HAP-1 (cell line): Measurements from ENCODE around the gene PGC.
A peak's percentile ranks its signal among the peaks of the same experiment; 100 is the strongest.

Experiments
- DNase-seq, 2 experiments: peaks; one replicate each; pipeline ENCODE4 v3.0.0-alpha.2; 2016 to 2020; ENCODE audit warnings: low spot score in 2 of 2
- H3K27me3 ChIP-seq: fragments of 250-450 bp; sonication (Bioruptor Pico); 2 replicates; pipeline ENCODE4 v1.5.1; 2020; ENCODE audit warnings: low read depth, mild to moderate bottlenecking, moderate library complexity
- H3K36me3 ChIP-seq: fragments of 250-450 bp; sonication (Bioruptor Pico); replicated peaks from 2 replicates; pipeline ENCODE4 v1.5.1; 2020; ENCODE audit warnings: mild to moderate bottlenecking
- H3K4me1 ChIP-seq: fragments of 250-450 bp; sonication (Bioruptor Pico); 2 replicates; pipeline ENCODE4 v1.5.1; 2020; ENCODE audit warnings: mild to moderate bottlenecking
- H3K4me3 ChIP-seq: fragments of 250-450 bp; sonication (Bioruptor Pico); 2 replicates; pipeline ENCODE4 v1.5.1; 2020; ENCODE audit warnings: mild to moderate bottlenecking, moderate library complexity
- H3K9me3 ChIP-seq: fragments of 250-450 bp; sonication (Bioruptor Pico); 2 replicates; pipeline ENCODE4 v1.5.1; 2020; ENCODE audit warnings: mild to moderate bottlenecking, moderate library complexity
- in situ Hi-C: fragments of 300-500 bp; cut with MboI; formaldehyde crosslinking; loops from 3 replicates; pipeline ENCODE4 v1.14.3; 2020; ENCODE audit warnings: low sequenced_read_pairs, inconsistent platforms, mixed read lengths

Gene PGC

GRCh38 chr6:41748102-41748477, 893 bp upstream of the PGC start:
- Histone ChIP-seq H3K27me3 (no peaks in the 10 kb centered on the region; the same call in 1 of the 2 replicates), H3K4me3 (no peak overlapping the region), H3K9me3 (no peaks in the 10 kb centered on the region), H3K36me3 (no peaks in the 10 kb centered on the region), H3K4me1 (no peaks in the 10 kb centered on the region)
- DNase-seq, result no peak
- in situ Hi-C loops, result no loop called here

- Histone ChIP-seq H3K9me3 (no peaks in the 10 kb centered on the region), H3K4me3 (no peak overlapping the region), H3K4me1 (no peaks in the 10 kb centered on the region), H3K36me3 (no peaks in the 10 kb centered on the region), H3K27me3 (no peaks in the 10 kb centered on the region)
- DNase-seq, result no peak
- in situ Hi-C loops, result no loop called here
Measured at GRCh38 chr6:41746107-41746506, 1.1 kb downstream of the PGC start.

- no peaks in the 10 kb centered on the region for H3K36me3 ChIP-seq
- H3K27me3 ChIP-seq, result no peaks in the 10 kb centered on the region
- no peak for DNase-seq
- in situ Hi-C loops, result no loop called here
- no peak overlapping the region for H3K4me3 ChIP-seq
- no peaks in the 10 kb centered on the region for H3K4me1 ChIP-seq
- no peaks in the 10 kb centered on the region for H3K9me3 ChIP-seq
Measured at GRCh38 chr6:41744236-41744787, 2.9 kb downstream of the PGC start.

GRCh38 chr6:41743406-41744235, 3.6 kb downstream of the PGC start:
- Histone ChIP-seq H3K4me1 (no peaks in the 10 kb centered on the region), H3K9me3 (no peaks in the 10 kb centered on the region), H3K36me3 (no peaks in the 10 kb centered on the region), H3K4me3 (no peak overlapping the region), H3K27me3 (no peaks in the 10 kb centered on the region)
- in situ Hi-C loops, result no loop called here
- DNase-seq, result no peak

GRCh38 chr6:41741625-41742490, 5.3 kb downstream of the PGC start:
- H3K4me1 ChIP-seq, result no peaks in the 10 kb centered on the region
- H3K36me3 ChIP-seq, result no peaks in the 10 kb centered on the region
- H3K4me3 ChIP-seq, result no peak overlapping the region
- H3K9me3 ChIP-seq, result no peaks in the 10 kb centered on the region
- H3K27me3 ChIP-seq, result no peaks in the 10 kb centered on the region
- in situ Hi-C loops, result no loop called here
- no peak for DNase-seq

- Histone ChIP-seq H3K9me3 (no peaks in the 10 kb centered on the region), H3K36me3 (no peaks in the 10 kb centered on the region), H3K27me3 (no peaks in the 10 kb centered on the region), H3K4me1 (peaks cover 5% of the 10 kb centered on the region), H3K4me3 (no peak overlapping the region)
- in situ Hi-C loops, result no loop called here
- DNase-seq, result no peak
Measured at GRCh38 chr6:41740366-41741162, 6.6 kb downstream of the PGC start.

GRCh38 chr6:41739041-41739440, 8.2 kb downstream of the PGC start:
- in situ Hi-C loops, result no loop called here
- H3K4me1 ChIP-seq, result peaks cover 5% of the 10 kb centered on the region
- DNase-seq, result no peak
- no peaks in the 10 kb centered on the region for H3K27me3 ChIP-seq
- no peaks in the 10 kb centered on the region for H3K36me3 ChIP-seq
- H3K9me3 ChIP-seq, result no peaks in the 10 kb centered on the region
- no peak overlapping the region for H3K4me3 ChIP-seq

GRCh38 chr6:41737591-41738130, 9.5 kb downstream of the PGC start:
- Histone ChIP-seq H3K4me1 (peaks cover 5% of the 10 kb centered on the region), H3K27me3 (no peaks in the 10 kb centered on the region), H3K4me3 (no peak overlapping the region), H3K9me3 (no peaks in the 10 kb centered on the region), H3K36me3 (no peaks in the 10 kb centered on the region)
- no peak for DNase-seq
- in situ Hi-C loops, result no loop called here

GRCh38 chr6:41736800-41737555, 10.2 kb downstream of the PGC start:
- peaks cover 5% of the 10 kb centered on the region for H3K4me1 ChIP-seq

GRCh38 chr6:41736186-41736733, 10.9 kb downstream of the PGC start:
- Histone ChIP-seq H3K4me1 (peaks cover 5% of the 10 kb centered on the region), H3K9me3 (no peaks in the 10 kb centered on the region), H3K36me3 (no peaks in the 10 kb centered on the region; the same call in 1 of the 2 replicates), H3K27me3 (no peaks in the 10 kb centered on the region), H3K4me3 (no peak overlapping the region)
- DNase-seq, result peak; percentile 9 to 59
- in situ Hi-C loops, result no loop called here

More at GRCh38 chr6:41736800-41737555, 10.2 kb downstream of the PGC start:
- no peak for DNase-seq
- Histone ChIP-seq H3K36me3 (no peaks in the 10 kb centered on the region; the same call in 1 of the 2 replicates), H3K27me3 (no peaks in the 10 kb centered on the region), H3K4me3 (no peak overlapping the region), H3K9me3 (no peaks in the 10 kb centered on the region)
- in situ Hi-C loops, result no loop called here

- Histone ChIP-seq H3K27me3 (no peaks in the 10 kb centered on the region), H3K9me3 (no peaks in the 10 kb centered on the region), H3K4me3 (peak within 1 kb of the TSS; percentile 57), H3K4me1 (peaks cover 5% of the 10 kb centered on the region), H3K36me3 (no peaks in the 10 kb centered on the region; the same call in 1 of the 2 replicates)
- in situ Hi-C loops, result no loop called here
- peak; percentile 78 to 95 for DNase-seq
Measured at GRCh38 chr6:41735427-41736185, 11.6 kb downstream of the PGC start, which contains the start of gene TFEB. Gene TFEB, minus strand, starts transcription at chr6:41735608. Its CDS starts 44,395 bp downstream, at chr6:41691213.
